LoVo (cell line): ENCODE measurements around the gene SLC12A2.

Experiments used
- DNase-seq: peaks from one replicate; pipeline ENCODE4 v3.0.0-alpha.2; 2016; ENCODE audit warnings: low spot score

The SLC12A2 gene

DNA sequence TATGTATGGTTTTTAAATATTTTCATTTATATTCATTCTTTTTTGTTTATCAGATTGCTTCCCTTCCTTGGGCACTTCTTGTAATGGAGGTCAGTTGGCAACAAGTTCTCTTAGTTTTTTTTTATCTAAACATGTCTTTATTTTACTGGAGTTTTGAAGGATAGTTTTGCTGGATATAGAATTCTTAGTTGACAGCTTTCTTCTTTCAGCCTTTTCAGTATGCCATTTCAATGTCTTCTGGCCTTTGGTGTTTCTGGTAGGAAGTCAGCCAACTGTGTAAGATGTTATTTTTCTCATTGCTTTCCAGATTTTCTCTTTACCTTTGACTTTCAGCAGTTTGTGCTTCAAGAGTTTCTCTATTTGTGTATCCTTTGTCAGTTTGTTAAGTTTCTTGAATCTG is 14.2 kb downstream of the SLC12A2 start:
- DNase-seq: no peak

DNA sequence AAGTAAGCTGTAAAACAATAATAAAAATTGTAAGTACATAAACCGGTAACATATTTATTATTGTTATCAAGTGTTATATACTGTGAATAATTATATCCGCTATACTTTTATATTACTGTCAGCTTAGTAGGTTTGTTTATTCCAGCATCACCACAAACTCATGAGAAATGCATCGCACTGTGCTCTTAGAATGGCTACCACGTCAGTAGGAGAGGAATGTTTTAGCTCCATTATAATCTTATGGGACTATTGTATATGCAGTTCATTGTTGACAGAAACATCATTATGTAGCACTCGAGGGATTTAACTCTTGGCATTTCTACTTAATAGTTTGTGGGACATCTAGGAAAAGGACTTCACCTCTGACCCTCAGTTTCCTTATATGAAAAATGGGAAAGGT is 16.4 kb downstream of the SLC12A2 start:
- DNase-seq: no peak

GRCh38 chr5:128100860-128101557 is 17.4 kb downstream of the SLC12A2 start:
- no peak for DNase-seq

GRCh38 chr5:128101676-128102075 is 18.1 kb downstream of the SLC12A2 start:
- no peak for DNase-seq

DNA sequence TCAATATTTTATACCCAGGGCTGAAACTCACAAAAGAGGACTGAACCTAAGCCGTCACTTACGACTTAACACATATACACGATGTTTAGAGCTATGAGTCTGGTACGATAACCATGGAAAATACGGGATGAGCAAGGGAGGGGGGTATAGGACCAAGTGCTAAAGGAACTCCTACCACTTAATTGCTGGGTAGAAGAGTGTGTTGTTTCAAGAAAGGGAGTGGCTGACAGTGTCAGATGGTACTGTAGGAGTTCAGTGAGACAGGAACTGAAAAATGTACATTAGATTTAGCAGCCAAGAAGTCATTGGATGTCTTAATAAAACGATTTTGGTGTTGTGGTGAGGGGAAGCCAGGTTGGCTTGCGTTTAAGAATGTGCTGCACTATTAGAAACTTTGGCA is 21.6 kb downstream of the SLC12A2 start:
- no peak for DNase-seq

GRCh38 chr5:128109138-128109537 is 25.6 kb downstream of the SLC12A2 start:
- no peak for DNase-seq

DNA sequence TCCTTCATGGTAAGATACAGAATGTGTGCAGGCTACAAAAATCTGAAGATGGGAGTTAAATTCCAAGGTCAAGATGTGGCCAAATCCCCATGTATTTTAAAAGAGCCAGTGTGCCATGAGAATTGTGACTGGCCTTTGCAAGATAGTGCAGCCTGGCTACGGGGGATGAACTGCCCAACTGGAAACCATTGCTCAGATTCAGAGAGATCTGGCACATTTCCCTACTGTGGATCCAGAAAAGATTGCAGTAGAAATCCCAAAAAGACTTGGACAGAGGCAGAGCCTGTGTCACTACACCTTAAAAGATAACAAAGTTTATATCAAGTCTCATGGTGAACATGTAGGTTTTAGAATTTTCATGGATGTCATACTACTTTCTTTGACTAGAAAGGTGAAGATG is 26.2 kb downstream of the SLC12A2 start:
- no peak for DNase-seq

GRCh38 chr5:128111818-128112448 is 28.4 kb downstream of the SLC12A2 start:
- DNase-seq: no peak

DNA sequence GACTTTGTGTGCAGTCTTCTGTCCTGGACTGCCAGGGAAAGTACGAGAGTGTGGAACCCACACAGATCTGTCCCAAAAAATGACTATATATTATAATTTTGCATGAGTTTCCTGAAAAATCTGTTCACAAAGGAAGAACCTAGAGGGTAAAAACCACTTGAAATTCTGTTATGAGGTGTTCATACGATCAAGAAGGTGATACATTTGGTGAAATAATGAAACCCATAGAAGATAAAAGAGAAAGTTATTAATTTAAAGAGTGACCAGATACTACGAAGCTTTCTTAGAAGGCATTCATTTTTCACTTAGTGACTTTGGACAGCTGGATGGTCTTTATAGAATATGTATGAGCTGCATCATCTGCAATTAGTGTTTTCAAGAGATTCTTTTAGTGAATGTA is 32.9 kb downstream of the SLC12A2 start:
- no peak for DNase-seq

DNA sequence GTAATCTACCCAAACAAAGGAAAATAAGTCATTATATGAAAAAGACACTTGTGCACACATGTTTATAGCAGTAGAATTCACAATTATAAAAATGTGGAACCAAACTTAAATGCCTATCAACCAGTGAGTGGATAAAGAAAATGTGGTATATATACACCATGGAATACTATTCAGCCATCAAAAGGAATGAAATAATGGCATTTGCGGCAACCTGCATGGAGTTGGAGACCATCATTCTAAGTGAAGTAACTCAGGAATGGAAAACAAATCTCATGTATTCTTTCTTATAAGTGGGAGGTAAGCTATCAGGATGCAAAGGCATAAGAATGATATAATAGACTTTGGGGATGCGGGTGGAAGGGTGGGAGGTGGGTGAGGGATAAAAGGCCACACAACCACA is 34.6 kb downstream of the SLC12A2 start:
- no peak for DNase-seq

DNA sequence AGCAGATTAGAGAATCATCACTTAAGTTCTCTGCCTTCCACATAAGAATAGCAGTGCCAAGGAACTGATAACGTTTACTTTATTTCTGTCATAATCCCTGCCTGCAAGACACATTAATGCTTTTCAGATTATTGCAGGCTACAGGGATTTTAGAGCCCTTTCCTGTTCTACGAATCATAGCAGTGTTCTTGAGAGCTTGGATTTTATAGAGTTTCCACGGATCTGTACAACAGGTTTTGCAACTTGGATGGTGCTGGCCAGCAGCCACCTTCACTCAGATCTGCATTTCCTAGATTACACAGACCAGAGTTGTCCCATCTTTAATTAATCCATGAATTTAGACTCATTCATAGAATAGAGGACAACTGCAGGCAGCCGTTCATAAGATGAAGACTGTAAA is 38.1 kb downstream of the SLC12A2 start:
- DNase-seq: peak; percentile 26

DNA sequence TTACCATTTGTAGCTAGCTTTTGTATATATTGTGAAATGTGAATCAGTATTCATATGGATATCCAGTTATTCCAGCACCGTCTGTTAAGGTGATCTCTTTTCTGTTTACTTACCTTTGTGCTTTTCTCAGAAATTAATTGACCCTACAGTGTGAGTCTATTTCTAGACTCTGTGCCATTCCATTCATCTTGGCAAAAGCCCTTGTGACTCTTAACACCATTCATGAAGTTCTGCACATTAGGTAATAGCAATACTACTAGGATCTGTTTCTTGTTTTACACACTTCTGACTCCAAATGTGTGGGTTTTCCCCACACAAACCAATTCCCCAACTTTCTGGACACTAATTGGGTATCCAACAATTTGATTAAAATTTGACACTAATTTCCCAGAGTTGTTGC is 40.4 kb downstream of the SLC12A2 start:
- no peak for DNase-seq

GRCh38 chr5:128126241-128126640 is 42.7 kb downstream of the SLC12A2 start:
- DNase-seq: no peak

GRCh38 chr5:128132499-128132898 is 48.9 kb downstream of the SLC12A2 start:
- DNase-seq: no peak

- no peak for DNase-seq
Measured at GRCh38 chr5:128135286-128135685, 51.7 kb downstream of the SLC12A2 start.

- DNase-seq: no peak
Measured at GRCh38 chr5:128143911-128144310, 60.3 kb downstream of the SLC12A2 start.

DNA sequence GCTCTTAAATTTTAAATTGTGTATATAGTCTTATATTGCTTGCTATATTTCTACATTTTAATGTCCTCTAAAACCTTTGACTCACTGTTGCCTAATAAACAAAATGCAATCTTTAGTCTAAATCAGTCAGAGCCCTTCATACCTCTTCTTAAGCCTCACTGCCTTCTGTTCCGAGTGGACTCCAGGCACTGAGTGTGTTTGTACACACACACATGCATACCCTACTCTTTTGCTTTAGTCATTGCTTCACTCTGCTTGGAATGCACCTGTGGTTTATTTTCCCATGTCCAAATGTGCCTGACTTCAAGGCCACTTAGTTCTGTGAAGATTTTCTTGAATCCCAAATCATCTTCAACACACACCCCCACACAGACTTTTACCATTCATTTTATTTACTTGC is 60.9 kb downstream of the SLC12A2 start:
- DNase-seq: no peak

- no peak for DNase-seq
Measured at GRCh38 chr5:128146671-128147070, 63.1 kb downstream of the SLC12A2 start.

- no peak for DNase-seq
Measured at GRCh38 chr5:128154943-128155342, 71.4 kb downstream of the SLC12A2 start.

DNA sequence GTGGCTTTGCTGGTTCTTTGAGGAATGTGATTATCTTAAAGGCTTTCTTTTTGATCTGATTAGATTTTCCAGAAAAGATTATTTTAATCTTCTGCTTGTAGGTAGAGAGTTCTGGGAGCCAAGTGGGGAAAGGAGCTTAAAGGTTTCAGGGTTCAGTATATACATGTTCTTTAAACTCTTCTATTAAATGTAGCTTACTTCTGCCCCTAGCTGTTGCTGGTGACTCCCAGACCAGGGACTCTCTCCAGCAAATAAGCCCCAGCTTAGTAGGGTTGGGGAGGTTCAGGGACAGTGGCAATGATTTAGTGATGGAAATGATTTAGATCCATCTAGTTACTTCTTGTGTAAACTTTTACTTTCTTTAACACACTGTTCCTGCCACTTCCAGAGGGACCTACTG is 72.2 kb downstream of the SLC12A2 start:
- no peak for DNase-seq

DNA sequence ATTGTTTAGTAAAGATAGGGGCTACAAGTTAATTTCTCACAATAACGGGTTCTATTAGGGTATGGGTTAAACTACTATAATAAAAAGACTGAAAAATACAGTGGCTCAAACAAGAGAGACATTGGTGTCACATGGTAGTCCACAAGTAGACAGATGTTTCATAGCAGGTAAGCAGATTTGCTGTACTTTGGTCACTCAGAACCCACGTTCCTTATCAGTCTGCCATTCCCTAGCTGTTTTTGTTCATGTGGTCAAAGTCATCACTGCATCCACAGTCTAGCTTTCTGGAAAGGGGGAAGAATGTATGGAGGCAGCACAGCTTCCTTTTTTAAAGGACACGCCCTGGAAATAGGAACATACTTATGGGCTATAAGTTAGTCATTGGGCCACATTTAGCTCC is 73.0 kb downstream of the SLC12A2 start:
- no peak for DNase-seq

GRCh38 chr5:128158342-128158741 is 74.8 kb downstream of the SLC12A2 start:
- no peak for DNase-seq

DNA sequence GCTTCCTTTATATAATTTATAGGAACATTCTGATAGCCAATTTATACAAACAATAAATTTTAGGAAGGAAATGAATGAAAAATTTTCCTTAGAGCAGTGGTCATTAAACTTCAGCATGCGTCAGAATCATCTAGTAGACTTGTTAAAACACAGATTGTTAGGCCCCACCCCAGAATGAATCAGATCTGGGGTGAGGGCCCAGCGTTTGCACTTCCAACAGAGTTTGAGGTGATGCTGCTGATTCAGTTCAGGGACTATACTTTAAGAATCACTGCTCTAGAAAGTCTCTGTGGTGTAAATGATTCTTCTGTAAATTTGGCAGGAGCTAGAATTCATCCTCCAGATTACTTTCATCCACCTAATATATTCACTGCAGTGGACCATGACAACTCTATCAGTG is 80.4 kb downstream of the SLC12A2 start:
- no peak for DNase-seq

GRCh38 chr5:128169401-128170017 is 85.9 kb downstream of the SLC12A2 start:
- no peak for DNase-seq
